Tongue (tissue), 2 donors: ENCODE results near the gene RILPL1. TPM values are rescaled to one million over a fixed set of nuclear protein-coding genes. Genes with fewer than 3 reads are reported as not detected.
"Not testable (repeated sequence)": the region's sequence is repeated elsewhere in the genome, so short reads cannot be mapped to it uniquely, and the experiment has no call there.

ENCODE experiments used
- DNase-seq: peaks from one replicate; pipeline ENCODE4 v3.0.0-alpha.2; 2015
- total RNA-seq: library from RNA; depleted of rRNA; stranded (reverse); fragments of >200 nt; gene quantifications from one replicate; pipeline ENCODE4 v1.2.3, GENCODE V29; 2014

RILPL1 gene
- total RNA-seq, 1 donor from 2014 or later, result 12.5 TPM

GRCh38 chr12:123530668-123531067, 2.9 kb downstream of the RILPL1 start:
- DNase-seq, result no peak

DNA sequence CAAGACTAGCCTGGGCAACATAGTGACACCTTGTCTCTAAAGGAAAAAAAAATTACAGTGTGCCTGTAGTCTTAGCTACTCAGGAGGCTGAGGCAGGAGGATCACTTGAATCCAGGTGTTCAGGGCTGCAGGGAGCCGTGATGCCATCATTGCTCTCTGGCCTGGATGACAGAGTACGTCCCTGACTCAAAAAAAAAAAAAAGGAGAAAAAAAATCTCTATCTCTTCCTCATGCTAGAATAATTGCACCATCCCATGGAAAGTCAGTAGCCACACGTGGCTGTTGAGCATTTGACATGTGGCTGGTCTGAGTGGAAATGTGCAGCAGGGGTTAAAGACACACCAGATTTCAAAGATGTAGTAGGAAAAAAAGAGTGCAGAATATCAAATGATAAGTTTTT, 3.8 kb downstream of the RILPL1 start:
- no peak for DNase-seq

GRCh38 chr12:123528858-123529257, 4.7 kb downstream of the RILPL1 start:
- DNase-seq, result no peak

DNA sequence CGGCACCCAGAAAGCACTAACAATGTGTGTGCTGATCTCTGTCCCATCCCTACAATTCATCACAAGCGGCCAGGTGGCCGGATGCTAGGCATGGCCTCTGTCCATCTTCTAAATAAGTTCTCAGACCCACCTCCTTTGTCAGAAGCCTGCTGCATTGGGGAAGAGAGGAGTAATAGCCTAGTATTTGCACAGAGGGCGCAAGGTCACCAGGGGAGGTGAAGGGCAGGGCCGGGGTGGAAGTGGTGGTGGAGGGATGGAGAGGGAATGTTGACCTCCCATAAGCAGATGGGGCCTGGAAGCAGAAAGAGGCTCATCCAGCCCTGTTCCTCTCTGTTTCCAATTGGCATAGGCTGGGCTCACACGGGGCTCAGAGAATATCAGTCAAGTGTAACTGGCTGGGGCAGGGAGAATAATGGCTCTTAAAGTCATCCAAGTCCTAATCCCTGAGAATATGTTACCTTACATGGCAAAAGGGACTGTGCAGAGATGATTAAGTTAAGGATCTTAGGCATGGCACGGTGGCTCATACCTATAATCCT, 6.9 kb downstream of the RILPL1 start:
- DNase-seq, result no peak

- DNase-seq, result no peak
These were observed 9.1 kb downstream of the RILPL1 start for GRCh38 chr12:123524378-123524777.

- DNase-seq, result no peak
These were observed 10.0 kb downstream of the RILPL1 start for GRCh38 chr12:123523518-123523917.

DNA sequence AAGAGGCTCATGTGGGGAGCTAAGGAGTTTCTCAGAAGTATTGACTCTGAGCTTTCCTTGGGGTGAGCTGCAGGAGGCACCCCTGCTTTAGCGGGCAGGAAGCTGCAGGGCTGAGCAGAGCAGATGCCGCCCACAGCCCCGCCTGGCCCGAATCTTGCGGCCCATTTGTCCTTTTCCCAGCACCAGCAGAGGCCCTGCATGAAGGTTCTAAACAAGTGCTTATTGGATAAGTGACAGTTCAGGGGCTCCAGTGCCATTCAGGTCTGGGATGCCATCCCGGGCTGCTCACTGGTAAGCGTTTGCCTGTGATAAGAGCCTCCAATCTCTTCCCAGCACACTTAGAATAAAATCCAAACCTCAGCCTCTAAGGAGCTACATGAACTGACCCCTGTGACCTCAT, 11.4 kb downstream of the RILPL1 start:
- DNase-seq, result no peak

DNA sequence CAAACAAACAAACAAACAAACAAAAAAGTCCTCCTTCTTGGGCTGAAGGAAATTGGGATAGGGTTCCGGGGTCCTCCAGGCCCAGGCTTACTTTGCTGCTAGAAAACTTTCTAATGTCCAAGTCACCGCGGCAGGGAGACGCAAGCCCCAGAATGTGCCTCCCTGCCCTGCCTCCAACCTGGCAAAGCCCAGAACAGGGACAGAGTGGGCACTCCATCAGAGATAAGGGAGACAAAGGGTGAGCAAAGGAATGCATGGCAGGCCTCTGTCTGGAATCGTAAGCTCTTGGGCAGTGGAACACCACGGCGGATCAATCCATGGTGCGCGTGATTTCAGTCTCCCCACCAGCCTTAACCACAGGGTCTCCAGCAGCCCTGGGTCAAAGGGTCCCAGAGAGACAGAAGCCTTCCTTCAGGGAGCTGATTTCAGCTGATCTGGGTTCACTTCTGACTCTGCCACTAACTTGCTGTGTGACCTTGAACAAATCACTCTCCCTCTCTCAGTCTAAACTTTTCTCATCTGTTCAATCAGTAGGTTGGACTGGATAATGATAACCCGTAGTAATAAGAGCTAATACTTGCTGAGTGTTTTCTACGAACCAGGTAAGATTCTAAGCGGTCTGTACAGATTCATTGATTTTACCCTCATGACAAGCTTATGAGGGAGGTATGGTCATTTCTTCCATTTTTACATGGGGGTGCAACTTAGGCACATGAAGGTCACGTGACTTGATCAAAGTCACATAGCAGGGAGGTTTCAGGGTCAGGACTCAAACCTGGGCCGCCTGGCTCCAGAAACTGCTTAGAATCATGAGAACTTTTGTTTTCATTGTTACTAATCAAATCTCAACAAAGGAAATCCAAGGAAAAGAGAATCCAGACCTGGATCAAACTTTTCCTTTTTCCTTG, 12.7 kb downstream of the RILPL1 start:
- no peak for DNase-seq

DNA sequence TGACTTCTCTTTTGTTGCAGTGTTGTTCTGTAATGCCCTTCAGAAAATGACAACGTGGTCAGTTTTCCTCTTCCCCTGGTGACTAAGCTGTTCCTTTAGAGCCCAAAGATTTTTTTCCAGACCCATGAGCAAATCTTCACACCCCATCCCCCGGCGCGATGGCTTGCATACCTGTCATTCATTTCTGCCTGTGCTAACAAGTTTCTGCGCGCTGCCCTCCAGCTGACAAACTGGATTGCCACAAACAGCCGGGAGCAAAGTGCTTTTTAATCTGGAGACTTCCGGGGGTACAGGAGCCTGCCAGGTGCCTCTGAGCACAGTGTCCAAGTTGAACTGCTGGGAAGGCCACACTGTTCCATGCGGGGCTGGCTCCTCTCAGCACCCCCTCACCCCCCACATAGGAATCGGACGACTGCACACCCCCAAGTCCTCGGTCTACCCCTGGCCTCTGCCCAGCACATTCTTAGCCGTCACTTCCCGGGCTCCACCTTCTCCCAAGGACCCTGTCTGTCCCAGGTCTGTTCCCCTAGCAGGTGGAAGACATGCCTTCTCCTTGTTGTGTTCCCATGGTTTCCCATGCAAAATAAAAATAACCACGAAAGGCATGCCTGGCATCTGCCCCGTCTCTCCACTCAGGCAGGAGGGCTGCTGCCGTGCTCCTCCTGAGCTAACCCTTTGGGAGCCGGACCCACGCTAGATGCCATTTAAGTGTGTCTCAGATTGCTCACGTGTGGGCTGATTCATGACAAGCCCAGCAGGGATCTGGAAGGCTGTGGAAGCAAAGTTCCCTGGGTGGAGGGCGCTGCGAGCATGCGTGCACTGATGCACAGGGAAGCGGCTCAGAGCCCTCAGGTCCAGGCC, 14.1 kb downstream of the RILPL1 start:
- peak; percentile 85 for DNase-seq

- no peak for DNase-seq
These were observed 17.2 kb downstream of the RILPL1 start for GRCh38 chr12:123516216-123516780.

DNA sequence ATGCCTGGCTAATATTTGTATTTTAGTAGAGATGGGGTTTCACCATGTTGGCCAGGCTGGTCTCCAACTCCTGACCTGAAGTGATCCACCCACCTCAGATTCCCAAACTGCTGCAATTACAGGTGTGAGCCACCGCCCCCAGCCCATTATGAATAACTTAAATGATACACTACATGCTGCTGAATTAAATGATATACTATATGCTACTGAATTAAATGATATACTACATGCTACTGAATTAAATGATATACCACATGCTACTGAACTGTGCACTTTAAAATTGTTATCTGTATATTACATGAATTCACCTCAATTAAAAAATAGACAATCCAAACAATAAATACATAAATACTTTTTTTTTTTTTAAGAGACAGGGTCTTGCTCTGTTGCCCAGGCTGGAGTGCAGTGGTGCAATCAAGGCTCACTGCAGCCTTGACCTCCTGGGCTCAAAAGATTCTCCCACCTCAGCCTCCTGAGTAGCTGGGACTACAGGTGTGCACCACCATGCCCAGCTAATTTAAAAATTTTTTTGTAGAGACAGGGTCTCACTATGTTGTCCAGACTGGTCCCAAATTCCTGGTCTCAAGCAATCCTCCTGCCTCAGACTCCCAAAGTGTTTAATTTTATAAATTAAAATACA, 18.8 kb downstream of the RILPL1 start:
- not testable (repeated sequence) for DNase-seq

GRCh38 chr12:123513805-123514204, 19.7 kb downstream of the RILPL1 start:
- no peak for DNase-seq

DNA sequence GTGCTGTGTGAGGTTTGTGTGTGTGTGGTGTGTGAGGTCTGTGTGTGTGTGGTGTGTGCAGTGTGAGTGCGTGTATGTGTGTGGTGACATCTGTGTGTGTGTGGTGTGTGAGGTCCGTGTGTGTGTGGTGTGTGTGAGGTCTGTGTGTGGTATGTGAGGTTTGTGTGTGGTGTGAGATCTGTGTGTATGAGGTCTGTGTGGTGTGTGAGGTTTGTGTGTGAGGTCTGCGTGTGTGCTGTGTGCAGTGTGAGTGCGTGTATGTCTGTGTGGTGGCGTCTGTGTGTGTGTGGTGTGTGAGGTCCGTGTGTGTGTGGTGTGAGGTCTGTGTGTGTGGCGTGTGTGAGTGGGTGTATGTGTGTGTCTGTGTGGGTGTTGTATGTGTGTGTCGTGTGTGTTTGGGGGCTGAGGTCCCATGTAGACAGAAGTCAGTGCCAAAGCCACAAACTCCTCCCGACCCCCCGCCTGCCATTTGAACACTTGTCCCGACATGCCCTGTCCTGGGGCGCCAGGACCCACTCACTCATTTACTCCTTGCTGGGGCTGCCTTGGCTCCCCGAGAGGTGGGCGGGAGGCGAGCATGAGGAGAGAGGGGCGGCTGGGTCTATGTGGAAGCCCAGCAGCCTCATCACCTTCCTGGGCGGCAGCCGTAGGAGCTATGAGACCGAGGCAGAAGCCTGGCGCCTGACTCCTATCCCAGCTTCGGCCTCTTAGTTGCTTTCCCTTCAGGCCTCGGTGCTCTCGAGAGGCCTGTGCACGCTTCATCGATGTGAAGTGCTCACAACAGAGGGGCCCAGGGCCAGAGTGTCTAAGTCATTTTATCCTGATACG, 20.5 kb downstream of the RILPL1 start:
- no peak for DNase-seq

- no peak for DNase-seq
These were observed 26.7 kb downstream of the RILPL1 start for GRCh38 chr12:123506843-123507236.

DNA sequence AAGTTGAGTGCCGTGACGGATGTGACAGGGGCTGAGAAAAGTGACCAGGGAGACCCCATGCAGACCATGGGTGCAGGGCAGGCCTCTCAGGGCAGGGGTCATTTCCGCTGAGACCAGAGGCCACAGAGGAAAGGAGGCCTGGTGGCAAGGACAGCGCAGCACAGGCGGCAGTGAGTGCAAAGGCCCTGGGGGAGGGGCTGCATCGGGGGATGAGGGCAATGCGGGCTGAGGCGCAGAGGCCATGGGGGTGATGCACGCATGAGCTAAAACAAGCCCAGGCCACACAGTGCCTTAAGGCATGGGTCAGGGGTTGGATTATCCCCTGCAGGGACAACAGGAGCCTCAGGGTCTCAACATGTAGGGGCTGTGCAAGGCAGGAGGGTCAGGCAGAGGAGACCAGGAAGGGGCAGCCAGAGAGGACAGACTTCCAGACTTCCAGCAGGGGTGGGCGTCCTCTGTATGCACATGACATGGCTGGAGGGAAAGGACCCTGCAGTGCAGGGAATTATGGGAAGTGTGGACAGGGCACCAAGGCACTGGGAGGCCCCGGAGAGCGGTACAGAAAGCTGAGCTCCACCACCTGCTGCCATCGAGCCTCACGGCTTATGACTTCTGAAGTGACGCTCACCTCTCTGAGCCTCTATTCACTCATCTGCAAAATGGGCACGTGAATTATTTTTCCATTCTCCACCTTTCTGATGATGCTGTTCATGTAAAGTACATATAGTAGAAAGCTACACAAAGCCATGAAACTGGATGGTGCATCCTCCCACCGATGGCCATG, 27.3 kb downstream of the RILPL1 start:
- no peak for DNase-seq

DNA sequence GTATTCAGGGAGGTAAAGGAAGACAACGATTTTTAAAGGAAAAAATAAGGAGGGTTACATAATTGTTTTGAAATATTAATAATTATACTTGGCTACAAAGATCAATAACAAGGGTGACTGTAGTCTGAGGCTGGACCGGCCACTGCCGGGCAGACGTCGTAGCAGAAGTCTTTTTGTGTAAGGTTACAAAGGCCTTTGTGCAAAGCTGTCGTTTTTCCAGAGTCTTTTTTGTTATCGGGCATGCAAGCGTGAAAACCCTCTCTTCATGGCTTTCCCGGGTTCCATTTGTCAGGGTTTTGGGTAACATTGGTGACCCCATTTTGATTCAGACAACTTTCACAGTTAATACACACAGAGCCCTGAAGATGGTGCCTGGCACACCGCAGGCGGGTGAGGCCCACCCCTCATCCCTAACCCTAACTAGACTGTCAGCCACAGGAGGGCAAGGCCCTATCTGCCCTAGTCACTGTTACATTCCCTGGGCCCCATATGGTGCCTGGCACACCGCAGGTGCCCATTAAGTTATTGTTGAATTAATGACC, 31.3 kb downstream of the RILPL1 start:
- no peak for DNase-seq

- DNase-seq, result no peak
These were observed 34.2 kb downstream of the RILPL1 start for GRCh38 chr12:123499332-123499731.

- DNase-seq, result no peak
These were observed 35.2 kb downstream of the RILPL1 start for GRCh38 chr12:123498126-123498825.

DNA sequence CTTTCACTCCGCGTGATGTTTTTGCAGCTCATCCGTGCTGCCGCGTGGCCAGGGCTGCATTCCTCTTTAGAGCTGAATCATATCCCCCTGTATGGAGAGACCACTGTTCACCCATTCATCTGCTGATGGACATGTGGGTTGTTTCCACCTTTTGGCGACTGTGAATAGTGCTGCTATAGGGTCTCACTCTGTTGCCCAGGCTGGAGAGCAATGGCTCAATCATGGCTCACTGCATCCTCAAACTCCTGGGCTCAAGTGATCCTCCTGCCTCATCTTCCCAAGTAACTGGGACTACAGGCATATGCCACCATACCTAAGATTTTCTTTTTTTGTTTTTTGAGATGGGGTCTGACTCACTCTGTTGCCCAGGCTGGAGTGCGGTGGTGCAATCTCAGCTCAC, 36.5 kb downstream of the RILPL1 start:
- DNase-seq, result no peak
